HG03442 (cell line): Measurements from ENCODE around the gene ZBTB2.
"Not testable (repeated sequence)": the region's sequence is repeated elsewhere in the genome, so short reads cannot be mapped to it uniquely, and the experiment has no call there.

ENCODE experiments used
- ATAC-seq: cut with Tn5 transposase; IDR thresholded peaks from one replicate; pipeline ENCODE4 v1.9.1; 2021; ENCODE audit warnings: mild to moderate bottlenecking, moderate library complexity; ENCODE audit not compliant: unreplicated experiment

The ZBTB2 gene

DNA sequence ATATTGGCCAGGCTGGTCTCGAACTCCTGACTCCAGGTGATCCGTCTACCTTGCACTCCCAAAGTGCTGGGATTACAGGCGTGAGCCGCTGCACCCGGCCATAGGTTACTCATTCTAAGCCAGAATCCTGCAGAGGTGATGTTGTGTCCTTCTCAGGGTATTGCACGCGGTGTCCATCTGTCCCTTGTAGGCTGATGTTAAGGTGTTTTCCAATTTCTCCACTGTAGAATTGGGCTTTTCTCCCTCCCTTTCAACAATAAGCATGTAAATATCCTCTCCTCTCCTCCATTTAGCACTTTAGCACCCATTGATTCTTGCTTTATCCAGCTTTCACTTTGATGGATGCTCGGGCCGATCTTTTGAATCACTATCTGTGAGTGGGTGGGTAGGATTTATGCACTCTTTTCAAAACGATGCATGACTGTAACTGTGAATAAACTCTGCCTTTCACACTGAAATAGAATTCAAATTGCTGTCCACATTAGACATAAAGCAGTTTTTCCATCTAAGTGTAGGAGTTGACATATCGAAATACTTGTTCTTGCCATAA is 52.6 kb downstream of the ZBTB2 start:
- ATAC-seq: no peak

- no peak for ATAC-seq
Measured at GRCh38 chr6:151335930-151336329, 55.4 kb downstream of the ZBTB2 start.

GRCh38 chr6:151330130-151330696 is 61.1 kb downstream of the ZBTB2 start:
- no peak for ATAC-seq

DNA sequence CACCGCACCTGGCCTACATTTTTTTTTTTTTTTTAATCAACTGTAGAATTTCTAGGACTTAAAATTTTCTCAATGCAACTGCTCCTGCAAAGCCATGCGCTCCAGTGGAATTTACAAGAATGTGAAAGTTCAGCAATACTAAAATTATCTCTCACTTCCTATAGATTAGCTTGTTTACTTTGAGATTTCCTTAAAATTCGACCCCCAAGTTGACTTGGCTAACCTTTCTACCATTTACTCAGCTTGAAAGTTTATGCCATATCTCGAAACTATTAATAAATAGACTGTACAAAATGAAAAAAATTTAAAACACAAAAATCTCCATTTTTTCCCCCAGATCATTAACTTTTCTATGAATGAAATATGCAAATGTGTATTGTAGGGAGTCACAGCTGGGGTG is 64.3 kb downstream of the ZBTB2 start:
- ATAC-seq: no peak

GRCh38 chr6:151326116-151326825 is 65.1 kb downstream of the ZBTB2 start:
- no peak for ATAC-seq

- ATAC-seq: no peak
Measured at GRCh38 chr6:151325075-151326050, 66.0 kb downstream of the ZBTB2 start.

DNA sequence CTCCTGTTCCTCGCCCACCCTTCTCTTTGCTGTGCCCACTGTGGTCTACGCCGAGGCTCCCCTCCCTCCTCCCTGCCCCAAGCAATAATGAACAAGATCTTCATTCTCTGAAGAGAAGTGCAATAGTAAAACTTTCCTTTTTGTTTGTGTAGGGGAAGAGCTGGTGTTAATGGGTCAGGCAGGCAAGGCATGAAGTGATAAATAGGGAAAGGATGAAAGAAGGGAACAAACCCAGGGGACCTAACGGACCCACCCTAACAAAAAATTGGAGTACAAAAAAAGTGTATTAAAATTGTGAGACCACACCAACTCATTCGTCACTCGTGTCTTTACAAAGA is 66.9 kb downstream of the ZBTB2 start:
- ATAC-seq: no peak

DNA sequence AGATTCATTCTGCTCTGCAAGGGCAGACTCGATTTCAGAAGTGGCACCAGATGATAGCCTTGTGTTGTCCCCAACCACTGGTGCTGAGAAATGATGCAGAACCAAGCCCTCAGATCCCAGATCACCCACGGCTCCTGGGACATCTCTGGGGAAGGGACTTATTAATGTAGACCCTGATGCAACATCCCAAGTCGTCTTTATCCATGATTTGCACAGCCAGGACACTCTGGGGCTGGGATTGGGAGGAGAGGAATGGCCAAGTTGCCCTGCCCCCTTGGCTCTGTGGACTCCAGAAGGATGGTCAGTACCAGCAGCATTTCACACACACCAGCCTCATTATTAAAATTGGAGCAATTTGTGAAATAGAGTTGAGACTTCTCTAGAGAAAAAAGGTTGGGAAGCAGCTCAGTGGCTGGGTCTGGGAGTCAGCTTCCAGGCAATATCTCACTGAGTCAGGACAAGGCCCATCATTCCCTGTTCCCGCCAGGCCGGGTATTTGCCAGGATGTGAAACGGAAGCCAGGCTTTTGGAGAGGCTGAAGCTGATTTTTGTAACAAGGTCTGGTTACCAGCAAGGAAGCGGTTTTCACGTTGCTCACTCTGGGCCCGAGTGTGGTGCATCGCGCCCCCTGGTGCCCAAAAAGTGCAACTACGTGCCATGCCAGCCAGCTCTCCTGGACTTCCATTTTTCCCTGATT is 67.4 kb downstream of the ZBTB2 start:
- ATAC-seq: no peak

GRCh38 chr6:151322570-151322969 is 68.8 kb downstream of the ZBTB2 start:
- no peak for ATAC-seq

- ATAC-seq: no peak
Measured at GRCh38 chr6:151321438-151321837, 69.9 kb downstream of the ZBTB2 start.

DNA sequence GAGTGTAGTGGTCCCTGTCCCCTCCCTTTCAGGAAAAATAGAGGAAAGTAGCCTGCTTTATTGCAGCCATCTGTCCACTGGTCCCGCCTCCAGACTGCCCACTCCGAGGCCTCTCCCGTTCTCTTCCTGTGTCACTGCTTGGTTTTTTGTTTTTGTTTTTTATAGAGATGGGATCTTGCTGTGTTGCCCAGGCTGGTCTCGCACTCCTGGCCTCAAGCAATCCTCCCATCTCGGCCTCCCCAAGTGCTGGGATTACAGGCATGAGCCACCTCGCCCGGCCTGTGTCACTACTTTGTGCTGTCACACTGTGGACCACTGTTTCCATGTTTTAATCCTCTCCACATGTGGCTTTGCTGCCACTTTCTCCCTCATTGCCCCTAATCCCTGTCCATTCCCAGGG is 71.2 kb downstream of the ZBTB2 start:
- ATAC-seq: no peak

DNA sequence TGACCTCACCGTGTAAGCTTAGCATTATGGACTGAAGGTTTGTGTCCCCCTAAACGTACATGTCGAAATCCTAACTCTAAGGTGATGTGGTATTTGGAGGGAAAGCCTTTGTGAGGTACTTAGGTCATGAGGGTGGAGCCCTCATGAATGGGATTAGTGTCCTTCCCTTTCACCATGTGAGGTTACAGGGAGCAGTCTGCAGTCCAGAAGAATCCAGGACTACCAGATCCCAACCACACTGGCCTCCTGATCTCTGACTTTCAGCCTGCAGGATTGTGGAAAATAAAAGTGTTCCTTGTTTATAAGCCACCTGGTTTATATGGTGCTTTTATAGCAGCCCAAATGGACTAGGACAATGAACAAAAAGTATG is 73.4 kb downstream of the ZBTB2 start:
- no peak for ATAC-seq

- ATAC-seq: no peak
Measured at GRCh38 chr6:151317103-151317994, 74.0 kb downstream of the ZBTB2 start.

DNA sequence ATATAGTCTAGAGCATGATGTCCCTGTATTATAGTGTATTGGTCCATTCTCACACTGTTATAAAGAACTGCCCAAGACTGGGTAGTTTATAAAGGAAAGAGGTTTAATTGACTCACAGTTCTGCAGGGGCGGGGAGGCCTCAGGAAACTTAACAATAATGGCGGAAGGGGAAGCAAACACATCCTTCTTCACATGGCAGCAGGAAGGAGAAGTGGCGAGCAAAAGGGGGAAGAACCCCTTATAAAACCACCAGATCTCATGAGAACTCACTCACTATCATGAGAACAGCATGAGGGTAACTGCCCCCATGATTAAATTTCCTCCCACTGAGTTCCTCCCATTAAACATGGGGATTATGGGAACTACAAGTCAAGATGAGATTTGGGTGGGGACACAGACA is 75.7 kb downstream of the ZBTB2 start:
- not testable (repeated sequence) for ATAC-seq
